HFFc6 (cell line): ENCODE measurements around the gene URB2. TPM values are rescaled to one million over a fixed set of nuclear protein-coding genes. Genes with fewer than 3 reads are reported as not detected.

Source experiments
- DNase-seq: peaks from one replicate; pipeline ENCODE4 v3.0.0-alpha.2; 2018
- H3K27ac Mint-ChIP-seq: 2 replicates; pipeline ENCODE4 v1.8.0; 2020; ENCODE audit warnings: mild to moderate bottlenecking, mixed read lengths
- H3K27me3 Mint-ChIP-seq: 2 replicates; pipeline ENCODE4 v1.8.0; 2021; ENCODE audit warnings: mild to moderate bottlenecking, moderate library complexity, mixed read lengths; ENCODE audit not compliant: insufficient read depth
- H3K36me3 Mint-ChIP-seq: 2 replicates; pipeline ENCODE4 v1.8.0; 2021; ENCODE audit warnings: low read depth, mixed read lengths
- H3K4me1 Mint-ChIP-seq: 2 replicates; pipeline ENCODE4 v1.8.0; 2020; ENCODE audit warnings: low read depth, mixed read lengths
- H3K4me3 Mint-ChIP-seq: 2 replicates; pipeline ENCODE4 v1.8.0; 2020; ENCODE audit warnings: mild to moderate bottlenecking, moderate library complexity, mixed read lengths
- H3K9me3 Mint-ChIP-seq: 2 replicates; pipeline ENCODE4 v1.8.0; 2020; ENCODE audit warnings: mild to moderate bottlenecking, mixed read lengths
- total RNA-seq, 6 experiments: library from RNA; stranded (reverse); fragmentation: NEBNext Ultra II Directional; extraction: Animal tissue kit (Norgen Biotek cat#: 25700); gene quantifications; 2 replicates in 1 of 6; 3 replicates in 5 of 6; pipeline ENCODE4 v1.2.3, GENCODE V29; 2021
- TF ChIP-seq, protein P1 (sequence below): fragments of 200-600 bp; sonication (generic); IDR thresholded peaks from 2 replicates; pipeline ENCODE4 v1.5.0; 2021; ENCODE audit warnings: antibody characterized with exemption, mild to moderate bottlenecking

URB2 gene
- total RNA-seq, 6 experiments from 2014 or later: 8.8 to 12.6 (median 9.8) TPM

DNA sequence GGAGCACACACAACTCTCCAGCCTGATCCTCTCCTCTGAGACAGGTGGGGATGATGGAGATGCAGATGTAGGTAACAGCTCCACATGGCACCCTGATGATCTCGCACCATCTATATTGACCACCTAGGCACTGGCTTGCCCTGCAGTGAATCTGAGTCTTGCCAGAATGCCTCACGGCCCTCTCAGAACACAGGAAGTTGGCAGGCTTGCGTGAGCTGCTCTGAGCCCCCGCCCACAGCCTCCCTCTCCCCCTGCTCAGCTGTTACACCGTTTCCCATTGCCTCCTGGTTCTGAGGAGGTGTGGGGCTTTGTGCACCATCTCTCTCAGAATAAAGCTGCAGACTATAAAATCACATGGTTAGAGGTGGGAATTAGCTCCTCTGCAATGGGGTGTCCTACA, 48.0 kb downstream of the URB2 start:
- Mint-ChIP-seq H3K36me3 (no peaks in the 10 kb centered on the region), H3K27ac (no peak overlapping the region), H3K4me1 (no peaks in the 10 kb centered on the region; the same call in 1 of the 2 replicates), H3K9me3 (no peaks in the 10 kb centered on the region), H3K4me3 (no peak overlapping the region), H3K27me3 (peaks cover 2% of the 10 kb centered on the region)
- TF ChIP-seq, protein P1, sequence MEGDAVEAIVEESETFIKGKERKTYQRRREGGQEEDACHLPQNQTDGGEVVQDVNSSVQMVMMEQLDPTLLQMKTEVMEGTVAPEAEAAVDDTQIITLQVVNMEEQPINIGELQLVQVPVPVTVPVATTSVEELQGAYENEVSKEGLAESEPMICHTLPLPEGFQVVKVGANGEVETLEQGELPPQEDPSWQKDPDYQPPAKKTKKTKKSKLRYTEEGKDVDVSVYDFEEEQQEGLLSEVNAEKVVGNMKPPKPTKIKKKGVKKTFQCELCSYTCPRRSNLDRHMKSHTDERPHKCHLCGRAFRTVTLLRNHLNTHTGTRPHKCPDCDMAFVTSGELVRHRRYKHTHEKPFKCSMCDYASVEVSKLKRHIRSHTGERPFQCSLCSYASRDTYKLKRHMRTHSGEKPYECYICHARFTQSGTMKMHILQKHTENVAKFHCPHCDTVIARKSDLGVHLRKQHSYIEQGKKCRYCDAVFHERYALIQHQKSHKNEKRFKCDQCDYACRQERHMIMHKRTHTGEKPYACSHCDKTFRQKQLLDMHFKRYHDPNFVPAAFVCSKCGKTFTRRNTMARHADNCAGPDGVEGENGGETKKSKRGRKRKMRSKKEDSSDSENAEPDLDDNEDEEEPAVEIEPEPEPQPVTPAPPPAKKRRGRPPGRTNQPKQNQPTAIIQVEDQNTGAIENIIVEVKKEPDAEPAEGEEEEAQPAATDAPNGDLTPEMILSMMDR: no peak
- DNase-seq: no peak

DNA sequence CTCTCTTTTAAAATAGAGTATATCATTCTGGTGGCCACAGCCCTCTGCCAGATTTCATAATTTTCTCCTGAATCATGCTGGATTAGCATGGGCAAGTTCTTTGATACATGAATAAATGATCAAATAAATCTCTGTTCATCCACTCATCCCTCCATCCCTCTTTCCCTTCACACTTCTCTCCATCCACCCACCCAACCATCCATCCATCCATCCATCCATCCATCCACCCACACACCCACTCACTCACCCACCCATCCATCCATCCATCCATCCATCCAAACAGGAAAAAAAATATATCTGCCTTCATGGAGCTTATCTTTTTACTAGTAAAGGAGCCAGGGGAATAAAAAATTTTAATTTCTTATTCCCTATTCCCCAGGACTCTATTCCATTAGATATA, 49.3 kb downstream of the URB2 start:
- TF ChIP-seq, protein P1: no peak
- H3K4me3 Mint-ChIP-seq: no peak overlapping the region
- no peak overlapping the region for H3K27ac Mint-ChIP-seq
- H3K4me1 Mint-ChIP-seq: no peaks in the 10 kb centered on the region; the same call in 1 of the 2 replicates
- H3K9me3 Mint-ChIP-seq: no peaks in the 10 kb centered on the region
- DNase-seq: no peak
- peaks cover 7% of the 10 kb centered on the region for H3K27me3 Mint-ChIP-seq
- H3K36me3 Mint-ChIP-seq: no peaks in the 10 kb centered on the region

GRCh38 chr1:229685149-229685548, 59.1 kb downstream of the URB2 start:
- Mint-ChIP-seq H3K27me3 (peaks cover 2% of the 10 kb centered on the region), H3K27ac (no peak overlapping the region), H3K4me3 (no peak overlapping the region), H3K36me3 (peaks cover 10% of the 10 kb centered on the region; the same call in 1 of the 2 replicates), H3K9me3 (peaks cover 31% of the 10 kb centered on the region), H3K4me1 (no peaks in the 10 kb centered on the region)
- no peak for DNase-seq
- TF ChIP-seq, protein P1: no peak

DNA sequence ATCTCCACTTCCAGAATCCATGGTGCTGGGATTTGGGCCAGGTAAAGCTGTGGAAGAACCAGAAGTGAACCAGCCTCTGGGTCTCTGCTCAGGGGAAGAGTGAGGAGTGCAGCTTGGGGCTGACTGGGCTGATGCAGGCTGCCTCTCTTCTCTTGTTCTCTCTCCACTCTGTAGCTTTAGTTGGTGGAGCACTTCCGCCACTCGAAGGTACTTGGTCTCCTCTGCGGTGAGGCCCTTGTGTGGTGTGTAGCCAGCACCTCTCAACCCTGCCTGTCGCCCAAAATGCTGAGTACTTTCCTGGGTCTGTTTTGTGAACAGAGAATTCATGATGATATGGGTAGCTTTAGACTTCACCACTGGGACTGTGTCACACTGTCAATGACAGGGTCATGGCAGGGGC, 63.2 kb downstream of the URB2 start:
- Mint-ChIP-seq H3K27ac (no peak overlapping the region), H3K9me3 (peaks cover 23% of the 10 kb centered on the region), H3K36me3 (peaks cover 10% of the 10 kb centered on the region; the same call in 1 of the 2 replicates), H3K4me3 (no peak overlapping the region), H3K4me1 (peaks cover 7% of the 10 kb centered on the region), H3K27me3 (peaks cover 2% of the 10 kb centered on the region)
- DNase-seq: no peak
- TF ChIP-seq, protein P1: no peak

GRCh38 chr1:229689904-229690303, 63.9 kb downstream of the URB2 start:
- Mint-ChIP-seq H3K9me3 (peaks cover 18% of the 10 kb centered on the region), H3K27ac (no peak overlapping the region), H3K4me1 (peaks cover 11% of the 10 kb centered on the region), H3K36me3 (peaks cover 4% of the 10 kb centered on the region; the same call in 1 of the 2 replicates), H3K4me3 (no peak overlapping the region), H3K27me3 (peaks cover 2% of the 10 kb centered on the region)
- TF ChIP-seq, protein P1: no peak
- no peak for DNase-seq

DNA sequence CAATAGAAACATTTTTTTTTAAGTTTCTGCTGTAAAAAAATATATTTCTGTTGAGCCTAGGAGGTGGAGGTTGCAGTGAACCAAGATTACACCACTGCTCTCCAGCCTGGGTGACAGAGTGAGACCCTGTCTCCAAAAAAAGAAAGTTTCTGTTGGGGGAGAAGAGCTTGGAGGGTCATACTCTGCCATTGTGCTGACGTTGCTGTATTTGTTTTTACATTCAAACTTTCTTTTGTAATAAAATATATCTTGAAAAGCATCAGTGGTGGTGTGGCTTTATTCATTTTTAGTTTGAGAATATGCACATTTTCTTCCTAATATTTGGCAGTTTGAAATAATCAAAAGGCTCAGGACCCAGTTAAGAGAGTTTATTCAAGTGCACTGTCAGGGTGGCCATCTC, 64.6 kb downstream of the URB2 start:
- Mint-ChIP-seq H3K4me1 (peaks cover 11% of the 10 kb centered on the region), H3K27ac (no peak overlapping the region), H3K4me3 (no peak overlapping the region), H3K36me3 (no peaks in the 10 kb centered on the region), H3K27me3 (peaks cover 2% of the 10 kb centered on the region), H3K9me3 (peaks cover 10% of the 10 kb centered on the region)
- no peak for DNase-seq
- TF ChIP-seq, protein P1: no peak
